H9 (cell line): Measurements from ENCODE around the gene AP1G2. TPM values are rescaled to one million over a fixed set of nuclear protein-coding genes. Genes with fewer than 3 reads are reported as not detected.
A peak's percentile ranks its signal among the peaks of the same experiment; 100 is the strongest.

Experiments used
- DNase-seq: peaks from one replicate; pipeline ENCODE4 v3.0.0-alpha.2; 2017
- H2AFZ ChIP-seq: one replicate; pipeline ENCODE4 v1.6.1; 2013; ENCODE audit warnings: mild to moderate bottlenecking, low read length, control low read depth, moderate library complexity
- H2AK5ac ChIP-seq: 2 replicates; pipeline ENCODE4 v1.6.1; 2013; ENCODE audit warnings: low read length, control low read depth, mixed read lengths; ENCODE audit not compliant: insufficient read length
- H2BK120ac ChIP-seq: one replicate; pipeline ENCODE4 v1.6.1; 2013; ENCODE audit warnings: low read depth, mild to moderate bottlenecking, low read length, control low read depth, inconsistent platforms; ENCODE audit not compliant: poor library complexity, severe bottlenecking
- H2BK12ac ChIP-seq: 2 replicates; pipeline ENCODE4 v1.6.1; 2013; ENCODE audit warnings: low read length, control low read depth, mixed read lengths, low read depth; ENCODE audit not compliant: insufficient read length
- H2BK15ac ChIP-seq: 2 replicates; pipeline ENCODE4 v1.6.1; 2013; ENCODE audit warnings: low read depth, low read length, control low read depth
- H2BK20ac ChIP-seq: one replicate; pipeline ENCODE4 v1.6.1; 2013; ENCODE audit warnings: low read depth, mild to moderate bottlenecking, low read length, control low read depth, inconsistent platforms; ENCODE audit not compliant: poor library complexity, severe bottlenecking
- H2BK5ac ChIP-seq: 2 replicates; pipeline ENCODE4 v1.6.1; 2013; ENCODE audit warnings: low read length, control low read depth, mixed read lengths; ENCODE audit not compliant: insufficient read length
- H3K14ac ChIP-seq: 2 replicates; pipeline ENCODE4 v1.6.1; 2013; ENCODE audit warnings: low read length, control low read depth; ENCODE audit not compliant: insufficient read depth
- H3K18ac ChIP-seq: 2 replicates; pipeline ENCODE4 v1.6.1; 2013; ENCODE audit warnings: low read depth, mild to moderate bottlenecking, mixed read lengths, low read length, control low read depth; ENCODE audit not compliant: insufficient read length
- H3K23ac ChIP-seq: 2 replicates; pipeline ENCODE4 v1.6.1; 2013; ENCODE audit warnings: low read length, control low read depth, mixed read lengths, low read depth; ENCODE audit not compliant: insufficient read length
- H3K23me2 ChIP-seq: 2 replicates; pipeline ENCODE4 v1.6.1; 2013; ENCODE audit warnings: low read depth, mild to moderate bottlenecking, mixed read lengths, low read length, control low read depth; ENCODE audit not compliant: insufficient read length, poor library complexity, severe bottlenecking
- H3K27ac ChIP-seq: 2 replicates; pipeline ENCODE4 v1.5.1; 2013; ENCODE audit warnings: low read length, control low read depth, mixed read lengths, low read depth; ENCODE audit not compliant: insufficient read length
- H3K27me3 ChIP-seq: 2 replicates; pipeline ENCODE4 v1.6.1; 2013; ENCODE audit warnings: low read length, control low read depth, inconsistent platforms; ENCODE audit not compliant: insufficient read depth
- H3K4ac ChIP-seq: 2 replicates; pipeline ENCODE4 v1.6.1; 2013; ENCODE audit warnings: low read depth, mild to moderate bottlenecking, control low read depth, inconsistent platforms, low read length, moderate library complexity
- H3K4me1 ChIP-seq: 2 replicates; pipeline ENCODE4 v1.6.1; 2013; ENCODE audit warnings: low read length, control low read depth, inconsistent platforms; ENCODE audit not compliant: insufficient read depth
- H3K4me2 ChIP-seq: 2 replicates; pipeline ENCODE4 v1.6.1; 2013; ENCODE audit warnings: low read length, control low read depth, mixed read lengths; ENCODE audit not compliant: insufficient read length, insufficient read depth
- H3K56ac ChIP-seq: 2 replicates; pipeline ENCODE4 v1.6.1; 2013; ENCODE audit warnings: low read depth, mild to moderate bottlenecking, mixed read lengths, low read length, control low read depth; ENCODE audit not compliant: insufficient read length
- H3K79me1 ChIP-seq: 2 replicates; pipeline ENCODE4 v1.6.1; 2013; ENCODE audit warnings: low read depth, mild to moderate bottlenecking, moderate library complexity, low read length, control low read depth, inconsistent platforms; ENCODE audit not compliant: insufficient read depth, poor library complexity, severe bottlenecking
- H3K79me2 ChIP-seq: 2 replicates; pipeline ENCODE4 v1.6.1; 2013; ENCODE audit warnings: low read length, control low read depth, inconsistent platforms; ENCODE audit not compliant: insufficient read depth
- H3K9ac ChIP-seq: 2 replicates; pipeline ENCODE4 v1.6.1; 2013; ENCODE audit warnings: low read length, control low read depth, mixed read lengths; ENCODE audit not compliant: insufficient read length; ENCODE audit errors: extremely low read depth
- H3K9me3 ChIP-seq: one replicate; pipeline ENCODE4 v1.6.1; 2013; ENCODE audit warnings: low read depth, low read length, inconsistent platforms; ENCODE audit not compliant: control insufficient read depth
- H3T11ph ChIP-seq: one replicate; pipeline ENCODE4 v1.6.1; 2013; ENCODE audit warnings: mild to moderate bottlenecking, low read length, control low read depth, inconsistent platforms
- H4K20me1 ChIP-seq: one replicate; pipeline ENCODE4 v1.6.1; 2013; ENCODE audit not compliant: control insufficient read depth, insufficient read length, insufficient read depth
- H4K5ac ChIP-seq: 2 replicates; pipeline ENCODE4 v1.6.1; 2013; ENCODE audit warnings: low read depth, mild to moderate bottlenecking, mixed read lengths, low read length, control low read depth; ENCODE audit not compliant: insufficient read length
- H4K8ac ChIP-seq: replicated peaks from 2 replicates; pipeline ENCODE4 v1.6.1; 2013; ENCODE audit warnings: low read length, control low read depth, mixed read lengths, low read depth; ENCODE audit not compliant: insufficient read length
- H4K91ac ChIP-seq: 2 replicates; pipeline ENCODE4 v1.6.1; 2013; ENCODE audit warnings: low read depth, mild to moderate bottlenecking, moderate library complexity, mixed read lengths, low read length, control low read depth; ENCODE audit not compliant: insufficient read length
- H3K27ac Mint-ChIP-seq, 3 experiments: 2 replicates in 2 of 3; 3 replicates in 1 of 3; pipeline ENCODE4 v1.8.0; 2020 to 2021; ENCODE audit warnings: mixed read lengths in 3 of 3, mild to moderate bottlenecking in 1 of 3, moderate library complexity in 1 of 3
- H3K27me3 Mint-ChIP-seq: 2 replicates; pipeline ENCODE4 v1.8.0; 2021; ENCODE audit warnings: low read depth, mild to moderate bottlenecking, moderate library complexity, mixed read lengths
- H3K36me3 Mint-ChIP-seq, 3 experiments: 2 replicates in 2 of 3; 3 replicates in 1 of 3; pipeline ENCODE4 v1.8.0; 2020 to 2021; ENCODE audit warnings: low read depth in 3 of 3, mixed read lengths in 3 of 3; ENCODE audit not compliant: insufficient read depth in 1 of 3
- H3K4me1 Mint-ChIP-seq, 2 experiments: 2 replicates each; pipeline ENCODE4 v1.8.0; 2020; ENCODE audit warnings: mixed read lengths in 2 of 2
- H3K4me3 Mint-ChIP-seq, 2 experiments: 2 replicates in 1 of 2; 3 replicates in 1 of 2; pipeline ENCODE4 v1.8.0; 2020 to 2021; ENCODE audit warnings: mild to moderate bottlenecking in 2 of 2, mixed read lengths in 2 of 2, moderate library complexity in 1 of 2
- H3K9me3 Mint-ChIP-seq, 2 experiments: 2 replicates in 1 of 2; 3 replicates in 1 of 2; pipeline ENCODE4 v1.8.0; 2020; ENCODE audit warnings: mild to moderate bottlenecking in 2 of 2, mixed read lengths in 2 of 2, moderate library complexity in 1 of 2
- WGBS: extraction: QIAGEN DNeasy Blood & Tissue Kit; methylation state at CpG from one replicate; pipeline ENCODE4 v1.1.7; 2013; ENCODE audit warnings: missing lambda C conversion rate, low lambda C conversion rate, mixed read lengths; ENCODE audit not compliant: insufficient read length; ENCODE audit errors: extremely low coverage; 5-methylcytosine and 5-hydroxymethylcytosine counted together
- total RNA-seq: library from RNA; stranded (reverse); gene quantifications from 2 replicates; pipeline ENCODE4 v1.2.1, GENCODE V29; 2021
- TF ChIP-seq, protein P1 (sequence below): fragments of 200-600 bp; sonication (generic); conservative IDR thresholded peaks from 3 replicates; pipeline ENCODE4 v1.8.0; 2021; ENCODE audit warnings: antibody characterized with exemption, mild to moderate bottlenecking

Gene AP1G2
- total RNA-seq, 1 experiment from 2014 or later: 107 TPM

- peaks cover 13% of the 10 kb centered on the region; the same call in 1 of the 2 replicates for H3K79me2 ChIP-seq
- H4K20me1 ChIP-seq: no peaks in the 10 kb centered on the region
- H4K5ac ChIP-seq: peak overlapping the region; percentile 54
- no peak overlapping the region for H4K8ac ChIP-seq
- H3K27me3 ChIP-seq: no peaks in the 10 kb centered on the region
- no peaks in the 10 kb centered on the region for H3K27me3 Mint-ChIP-seq
- no peak overlapping the region for H3K23ac ChIP-seq
- H2BK15ac ChIP-seq: no peak overlapping the region
- H3K4me1 ChIP-seq: peaks cover 34% of the 10 kb centered on the region; the same call in 1 of the 2 replicates
- H3K56ac ChIP-seq: peak overlapping the region; percentile 13
- peaks cover 24% of the 10 kb centered on the region for H3K23me2 ChIP-seq
- H3K36me3 Mint-ChIP-seq: 0 out of 7 replicates have a peak, but pooled peaks cover 0 to 2% (median 0%) of the 10 kb centered on the region in 3 experiments
- H3K14ac ChIP-seq: peak overlapping the region; percentile 75
- no peak overlapping the region for H2BK20ac ChIP-seq
- peak overlapping the region; percentile 96 for H3K4me2 ChIP-seq
- no peak overlapping the region for H2AFZ ChIP-seq
- WGBS: no CpG with 5 or more reads among the region's 37 CpGs
- no peak for DNase-seq
- no peak overlapping the region for H4K91ac ChIP-seq
- TF ChIP-seq, protein P1, sequence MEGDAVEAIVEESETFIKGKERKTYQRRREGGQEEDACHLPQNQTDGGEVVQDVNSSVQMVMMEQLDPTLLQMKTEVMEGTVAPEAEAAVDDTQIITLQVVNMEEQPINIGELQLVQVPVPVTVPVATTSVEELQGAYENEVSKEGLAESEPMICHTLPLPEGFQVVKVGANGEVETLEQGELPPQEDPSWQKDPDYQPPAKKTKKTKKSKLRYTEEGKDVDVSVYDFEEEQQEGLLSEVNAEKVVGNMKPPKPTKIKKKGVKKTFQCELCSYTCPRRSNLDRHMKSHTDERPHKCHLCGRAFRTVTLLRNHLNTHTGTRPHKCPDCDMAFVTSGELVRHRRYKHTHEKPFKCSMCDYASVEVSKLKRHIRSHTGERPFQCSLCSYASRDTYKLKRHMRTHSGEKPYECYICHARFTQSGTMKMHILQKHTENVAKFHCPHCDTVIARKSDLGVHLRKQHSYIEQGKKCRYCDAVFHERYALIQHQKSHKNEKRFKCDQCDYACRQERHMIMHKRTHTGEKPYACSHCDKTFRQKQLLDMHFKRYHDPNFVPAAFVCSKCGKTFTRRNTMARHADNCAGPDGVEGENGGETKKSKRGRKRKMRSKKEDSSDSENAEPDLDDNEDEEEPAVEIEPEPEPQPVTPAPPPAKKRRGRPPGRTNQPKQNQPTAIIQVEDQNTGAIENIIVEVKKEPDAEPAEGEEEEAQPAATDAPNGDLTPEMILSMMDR: no peak
- H3K79me1 ChIP-seq: no peaks in the 10 kb centered on the region
- H2BK12ac ChIP-seq: no peak overlapping the region
- H3K4me3 Mint-ChIP-seq: no peak overlapping the region
- peak overlapping the region; percentile 13; the same call in 1 of the 2 replicates for H3K4ac ChIP-seq
- H2BK120ac ChIP-seq: no peak overlapping the region
- no peaks in the 10 kb centered on the region for H3K9me3 ChIP-seq
- H3K9me3 Mint-ChIP-seq: no peaks in the 10 kb centered on the region
- H2BK5ac ChIP-seq: peak overlapping the region; percentile 64
- peaks cover 6 to 13% of the 10 kb centered on the region in 2 experiments for H3K4me1 Mint-ChIP-seq
- peak overlapping the region; percentile 63 for H3K27ac ChIP-seq
- H3K27ac Mint-ChIP-seq: peak overlapping the region in 2 of 3 experiments; percentile 89 to 94; a peak in 6 of 7 replicates
- H3K18ac ChIP-seq: peak overlapping the region; percentile 84
- H3K9ac ChIP-seq: peak overlapping the region; percentile 92
- H3T11ph ChIP-seq: no peak overlapping the region
- H2AK5ac ChIP-seq: no peak overlapping the region
Measured at GRCh38 chr14:23550812-23551265, 16.8 kb downstream of the AP1G2 start.
